NCI-H1092 treated with DMSO at 0.1 percent for 48 hours (cell line): ENCODE data around the gene PDZD2.
"Not testable (repeated sequence)": the region's sequence is repeated elsewhere in the genome, so short reads cannot be mapped to it uniquely, and the experiment has no call there.

Experiments
- DNase-seq: peaks from one replicate; lab custom pipeline; 2025; lab: John Stamatoyannopoulos, UW

Gene PDZD2

DNA sequence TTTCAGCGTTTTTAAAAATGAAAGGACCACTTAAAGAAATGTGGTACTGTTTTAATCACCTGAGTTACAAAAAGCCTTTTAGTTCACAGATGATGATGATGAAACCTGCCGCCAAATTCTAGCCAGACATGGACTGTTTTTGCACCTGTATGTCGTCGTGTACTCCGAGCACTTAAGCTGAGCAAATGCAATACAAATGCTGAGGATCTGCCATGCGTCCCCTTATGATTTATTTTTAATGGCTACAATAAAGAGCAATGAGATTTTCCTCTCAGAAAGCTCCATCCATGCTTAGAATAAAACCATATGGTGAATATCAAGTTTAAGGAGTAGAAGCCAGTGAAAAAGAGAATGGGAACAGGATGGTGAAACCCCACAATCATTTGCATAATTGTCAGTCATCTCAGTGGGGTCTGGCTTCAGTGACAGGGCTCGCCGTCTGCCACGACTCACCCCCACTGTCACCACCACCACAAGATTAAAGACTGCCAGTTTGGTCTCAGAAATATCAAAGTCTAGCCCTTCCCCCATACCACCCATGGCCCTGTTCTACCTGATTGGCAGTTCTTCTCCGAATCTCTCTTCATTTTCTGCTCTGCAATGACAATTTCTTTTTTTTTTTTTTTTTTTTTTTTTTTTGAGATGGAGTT, 375.3 kb downstream of the PDZD2 start:
- no peak for DNase-seq

DNA sequence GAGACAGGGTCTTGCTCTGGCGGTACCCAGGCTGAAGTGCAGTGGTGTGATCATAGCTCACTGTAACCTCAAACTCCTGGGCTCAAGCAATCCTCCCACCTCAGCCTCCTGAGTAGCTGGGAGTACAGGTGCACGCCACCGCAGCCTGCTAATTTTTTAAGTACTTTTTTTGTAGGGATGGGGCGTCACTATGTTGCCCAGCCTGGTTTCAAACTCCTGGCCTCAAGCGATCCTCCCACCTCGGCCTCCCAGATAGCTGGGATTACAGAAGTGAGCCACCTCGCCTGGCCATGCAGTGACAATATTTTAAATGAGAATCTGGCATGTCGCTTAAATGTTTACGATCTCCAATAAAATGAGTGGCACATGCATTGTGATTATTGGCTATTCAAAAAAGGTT, 376.3 kb downstream of the PDZD2 start:
- DNase-seq = not testable (repeated sequence)

DNA sequence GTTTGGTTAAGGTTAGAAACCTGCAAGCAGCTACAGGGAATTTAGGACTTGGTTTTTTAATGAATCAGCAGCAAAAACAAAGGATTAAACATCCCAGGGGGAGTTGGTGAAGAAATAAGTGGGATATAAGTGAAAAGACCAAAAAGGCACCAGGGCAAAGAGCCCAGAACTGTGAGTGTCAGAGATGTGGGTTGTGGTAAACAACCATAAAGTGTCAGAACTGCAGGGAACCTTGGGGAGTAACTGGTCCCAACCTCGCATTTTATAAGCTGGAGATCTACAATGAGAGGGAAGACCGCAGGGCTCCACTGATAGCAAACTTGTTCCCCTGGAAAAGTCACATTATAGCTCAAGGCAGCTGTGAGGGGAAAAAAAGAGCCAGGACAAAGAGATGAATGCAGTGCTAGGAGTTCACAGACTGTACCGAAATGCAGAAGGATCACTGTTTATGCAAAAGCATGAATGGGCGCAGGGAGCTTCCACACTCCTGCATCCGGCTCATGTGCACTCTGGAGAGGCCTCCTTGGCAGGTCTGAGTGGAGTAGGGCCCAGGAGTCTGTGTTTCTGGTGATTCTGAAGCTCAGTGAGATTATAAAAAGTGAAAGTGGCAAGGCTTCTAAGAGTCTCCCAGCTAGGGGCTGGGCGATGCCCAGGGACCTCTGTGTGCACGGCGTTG, 378.9 kb downstream of the PDZD2 start:
- DNase-seq = no peak

DNA sequence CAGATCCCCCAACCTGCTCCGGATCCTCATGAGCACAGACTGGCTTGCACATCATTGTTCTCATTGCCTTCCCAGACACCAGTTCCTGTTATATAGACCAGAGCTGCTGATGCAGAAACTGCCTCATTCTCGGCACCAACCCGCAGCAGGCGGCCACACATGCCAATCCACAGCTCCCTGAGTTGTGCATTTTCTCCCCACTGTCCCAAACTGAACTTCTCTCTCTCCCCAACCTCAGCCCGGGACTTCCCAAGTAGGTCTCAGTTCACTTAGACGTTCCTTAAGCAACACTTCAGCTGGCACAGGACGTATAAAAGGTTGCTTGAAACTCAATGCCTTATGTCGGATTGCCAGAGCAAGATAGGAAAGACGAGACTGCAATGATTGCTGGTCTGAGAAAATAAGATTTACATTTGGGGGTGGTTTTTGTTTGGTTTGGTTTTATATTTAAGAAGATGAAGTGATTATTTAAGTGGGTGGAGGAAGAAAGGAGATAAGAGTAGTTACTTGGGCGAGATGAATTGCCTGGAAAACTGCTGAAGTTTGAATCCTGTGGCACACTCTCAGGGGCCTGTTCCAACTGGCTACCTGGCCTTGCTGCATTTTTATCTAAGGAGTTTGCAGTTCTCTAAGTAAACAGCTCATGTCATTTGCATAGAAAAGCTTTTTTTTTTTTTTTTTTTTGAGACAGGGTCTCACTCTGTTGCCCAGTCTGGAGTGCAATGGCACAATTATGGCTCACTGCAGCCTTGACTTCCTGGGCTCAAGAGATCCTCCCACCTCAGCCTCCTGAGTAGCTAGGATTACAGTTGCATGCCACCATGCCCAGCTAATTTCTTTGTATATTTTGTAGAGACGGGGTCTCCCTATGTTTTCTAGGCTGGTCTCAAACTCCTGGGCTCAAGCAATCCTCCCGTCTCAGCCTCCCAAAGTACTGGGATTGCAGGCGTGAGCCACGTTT, 379.8 kb downstream of the PDZD2 start:
- DNase-seq = no peak

DNA sequence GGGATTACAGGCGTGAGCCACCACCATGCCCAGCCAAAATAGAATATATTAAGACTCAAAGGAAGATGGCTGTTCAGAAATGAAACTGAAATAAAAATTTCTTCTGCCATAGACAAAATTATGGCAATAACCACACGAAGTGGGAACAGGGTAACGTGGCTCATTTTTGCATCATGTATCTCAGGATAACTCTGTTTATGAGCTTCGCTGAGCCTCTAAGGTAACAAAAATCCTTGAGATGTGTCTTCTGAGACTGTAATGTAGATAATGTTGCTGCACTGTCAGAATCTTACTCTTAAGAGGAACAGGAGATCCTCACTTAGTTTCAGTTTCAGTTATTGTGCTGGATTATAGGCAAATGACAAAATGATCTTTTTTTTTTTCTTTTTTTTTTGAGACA, 381.3 kb downstream of the PDZD2 start:
- DNase-seq = no peak

DNA sequence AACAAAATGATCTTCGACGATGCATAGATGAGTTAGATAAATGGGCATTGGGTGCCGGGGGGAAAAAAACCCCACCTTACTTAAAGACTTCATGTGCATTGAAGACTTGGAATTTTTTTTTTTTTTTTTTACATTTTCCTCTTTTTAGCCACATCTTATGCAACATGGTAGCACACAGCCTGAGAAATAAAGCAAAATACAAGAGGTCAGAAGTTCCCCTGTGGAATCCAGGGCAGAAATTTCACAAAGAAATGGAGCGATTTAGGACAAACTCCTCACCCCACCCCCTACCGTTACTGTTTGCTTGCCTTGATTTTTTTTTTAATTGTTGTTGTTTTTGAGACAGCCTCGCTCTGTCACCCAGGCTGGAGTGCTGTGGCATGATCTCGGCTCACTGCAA, 382.0 kb downstream of the PDZD2 start:
- DNase-seq = no peak

DNA sequence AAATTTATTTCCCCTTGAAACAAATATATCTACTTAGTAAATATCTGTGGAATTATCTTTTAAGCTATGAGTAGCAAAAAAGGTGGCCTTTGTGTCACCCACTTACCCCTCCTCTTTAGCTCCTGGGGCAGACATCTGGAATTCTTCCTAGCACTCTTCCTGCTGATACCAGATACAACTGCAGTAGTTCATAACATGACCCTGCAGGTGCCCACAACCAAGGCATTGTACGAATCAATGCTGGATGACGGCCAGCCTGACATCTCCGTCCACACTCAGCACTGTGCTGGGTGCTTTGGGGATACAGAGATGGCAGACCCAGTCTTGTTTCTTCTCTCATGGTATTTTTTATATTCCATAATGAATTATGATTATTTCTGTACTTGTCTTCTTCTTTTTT, 382.8 kb downstream of the PDZD2 start:
- no peak for DNase-seq

DNA sequence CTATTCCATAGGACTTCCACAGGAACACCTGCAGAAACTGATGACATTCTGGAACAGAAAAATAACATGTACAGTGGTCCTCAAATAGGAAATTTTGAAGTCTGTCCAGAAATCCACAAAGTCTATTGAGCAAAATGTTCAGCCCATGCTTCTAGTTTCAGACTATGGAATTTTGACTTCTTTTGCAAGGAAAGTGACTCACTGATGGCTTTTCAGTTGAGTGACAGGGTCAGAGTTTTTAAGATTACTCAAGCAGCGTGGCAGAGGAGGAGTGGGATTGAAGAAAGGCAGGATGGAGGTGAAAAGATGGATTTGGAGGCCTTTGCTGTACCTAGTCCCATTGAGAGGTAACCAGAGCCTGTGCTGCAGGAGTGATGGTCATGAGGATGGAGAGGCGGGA, 383.7 kb downstream of the PDZD2 start:
- DNase-seq = no peak

DNA sequence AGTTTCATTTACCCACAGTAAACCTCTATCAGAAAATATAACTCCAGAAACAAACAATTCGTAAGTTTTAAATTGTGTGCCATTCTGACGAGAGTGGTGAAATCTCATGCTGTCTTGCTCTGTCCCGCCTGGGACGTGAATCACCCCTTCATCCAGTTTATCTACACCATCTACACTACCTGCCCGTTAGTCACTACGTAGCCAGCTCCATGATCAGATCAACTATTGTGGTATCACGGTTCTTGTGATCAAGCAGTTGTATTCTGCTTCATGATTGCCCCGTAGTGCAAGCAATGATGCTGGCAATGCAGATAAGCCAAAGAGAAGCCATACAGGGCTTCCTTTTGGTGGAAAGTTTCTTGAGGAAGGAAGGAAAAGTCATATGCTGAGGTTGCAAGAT, 384.9 kb downstream of the PDZD2 start:
- DNase-seq = no peak

DNA sequence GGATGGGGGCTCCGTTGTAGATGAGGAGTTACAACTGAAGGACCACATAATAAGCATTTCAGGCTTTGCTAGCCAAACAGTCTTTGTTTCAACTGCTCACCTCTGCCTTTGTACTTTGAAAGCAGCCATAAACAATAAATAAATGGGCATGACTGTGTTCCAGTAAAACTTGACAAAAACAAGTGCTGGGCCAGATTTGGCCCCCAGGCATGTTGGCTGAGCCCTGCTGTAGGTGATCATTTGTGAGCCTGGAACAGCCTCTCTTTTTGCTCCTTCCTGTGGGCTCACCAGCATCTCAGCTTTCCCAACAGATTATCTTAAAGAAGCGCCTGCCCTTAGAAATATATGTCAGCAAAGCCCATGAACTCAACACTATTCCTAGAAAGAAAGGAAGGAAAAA, 385.8 kb downstream of the PDZD2 start:
- no peak for DNase-seq

DNA sequence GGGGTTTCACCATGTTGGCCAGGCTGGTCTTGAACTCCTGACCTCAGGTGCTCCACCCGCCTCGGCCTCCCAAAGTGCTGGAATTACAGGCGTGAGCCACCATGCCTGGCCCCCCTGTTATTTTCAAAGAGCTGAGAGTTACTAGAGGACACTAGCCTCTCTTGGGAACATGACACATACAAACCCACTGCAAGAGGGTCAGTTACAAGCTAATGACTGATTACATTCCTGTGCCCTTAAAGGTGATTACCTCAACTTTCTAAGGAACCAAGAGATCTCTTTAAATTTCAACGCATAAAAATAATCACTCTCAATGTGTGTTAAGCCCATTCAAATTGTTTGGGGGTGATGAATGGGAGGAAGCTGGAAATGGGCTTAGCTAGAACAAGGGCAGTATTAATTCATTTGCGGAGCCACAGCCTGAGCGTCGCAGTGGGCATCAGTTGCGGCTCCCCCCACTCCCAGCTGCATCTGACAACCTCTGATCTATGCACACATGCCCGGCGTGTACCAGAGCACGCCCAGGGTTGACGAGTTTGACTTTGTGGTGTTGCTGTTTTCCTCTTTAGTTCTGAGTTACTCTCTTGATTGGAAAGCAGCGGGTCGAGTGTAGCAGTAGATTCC, 388.3 kb downstream of the PDZD2 start:
- DNase-seq = no peak

DNA sequence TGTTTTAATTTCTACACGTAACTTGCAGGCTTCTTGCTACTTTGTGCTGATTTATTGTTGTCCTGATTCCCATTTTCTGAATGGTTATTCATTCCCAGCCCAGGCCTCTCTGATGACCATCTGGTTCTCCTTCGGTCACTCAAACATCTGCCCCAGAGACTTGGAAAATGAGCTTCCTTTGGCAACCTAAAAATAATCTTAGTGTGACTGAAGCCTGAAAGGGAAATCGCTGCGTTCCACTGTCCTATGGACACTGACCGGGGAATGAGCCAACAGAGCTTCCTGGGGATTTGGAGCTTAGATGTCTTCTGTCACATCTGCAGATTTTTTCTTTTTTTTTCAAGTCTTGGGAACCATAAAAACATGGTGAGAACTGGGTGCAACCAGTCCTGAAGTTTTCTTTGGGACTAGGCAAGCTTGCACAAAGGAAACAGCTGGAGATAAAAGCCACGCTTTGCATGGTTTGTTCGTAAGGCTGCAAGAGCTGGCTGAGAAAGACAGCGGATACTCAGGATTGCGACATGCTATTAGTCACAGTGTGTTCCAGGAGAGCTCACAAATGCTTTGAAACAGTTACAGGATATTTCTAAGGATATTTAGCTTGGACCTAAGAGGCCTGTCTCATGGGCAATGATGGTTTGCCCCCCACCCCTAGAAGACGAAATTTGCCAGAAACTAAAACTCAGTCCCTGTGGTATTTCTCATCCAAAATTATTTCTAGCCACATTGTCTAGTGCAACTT, 389.0 kb downstream of the PDZD2 start:
- DNase-seq = no peak

DNA sequence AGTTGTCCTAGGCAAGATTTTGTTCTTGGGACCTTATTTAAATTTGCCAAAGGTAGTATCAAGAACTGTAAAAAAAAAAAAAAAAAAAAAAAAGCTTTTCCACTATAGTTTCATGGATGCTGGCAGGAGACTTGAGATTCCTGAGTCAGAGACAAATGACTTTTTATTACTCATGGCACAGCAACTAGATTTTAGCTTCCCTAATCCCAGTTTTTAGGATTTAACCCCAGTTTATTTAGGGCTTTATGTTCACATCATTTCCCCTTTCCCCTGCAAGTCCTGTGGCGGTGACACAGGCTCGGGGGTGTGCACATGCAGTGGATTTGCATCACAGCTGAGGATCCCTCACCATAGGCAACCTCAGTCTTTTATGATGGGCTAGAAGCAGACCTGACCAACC, 390.3 kb downstream of the PDZD2 start:
- no peak for DNase-seq

DNA sequence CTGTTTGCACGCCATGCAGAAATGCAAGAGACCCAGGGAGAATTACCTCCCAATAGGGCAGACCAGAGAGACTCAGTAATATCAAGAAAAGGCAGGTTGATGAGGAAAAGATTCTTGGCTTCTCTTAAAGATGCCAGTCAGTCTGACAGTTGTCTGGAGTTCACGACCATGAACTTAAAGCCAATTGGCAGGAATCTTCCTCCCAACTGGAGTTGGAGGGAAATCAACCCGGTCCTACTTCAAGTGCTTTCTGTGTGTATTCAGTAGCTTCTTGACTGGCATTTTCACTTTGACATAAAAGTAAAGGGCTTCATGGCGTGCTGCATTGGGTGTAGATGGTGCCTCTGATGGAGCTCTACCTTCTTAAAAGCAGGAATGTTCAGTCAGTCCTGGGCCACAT, 390.9 kb downstream of the PDZD2 start:
- DNase-seq = no peak

DNA sequence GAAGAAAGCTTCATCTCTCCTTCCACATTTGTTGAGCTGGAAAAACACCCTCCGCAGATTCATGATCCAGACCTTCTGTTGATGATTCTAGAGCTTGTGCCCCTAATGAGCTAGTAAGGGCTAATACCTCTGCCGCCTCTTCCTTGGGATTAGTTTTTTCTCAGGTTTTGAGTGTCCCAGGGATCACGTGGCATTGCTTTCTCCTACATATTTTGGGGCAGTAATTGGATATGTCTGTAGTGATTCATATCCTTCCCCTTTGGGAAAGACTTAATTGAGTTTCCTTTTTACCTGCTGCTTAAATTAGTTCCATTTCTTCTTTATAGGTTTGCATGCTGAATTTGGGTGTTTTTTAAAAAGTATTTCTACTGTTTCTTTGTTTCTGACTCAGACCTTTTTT, 391.3 kb downstream of the PDZD2 start:
- no peak for DNase-seq

DNA sequence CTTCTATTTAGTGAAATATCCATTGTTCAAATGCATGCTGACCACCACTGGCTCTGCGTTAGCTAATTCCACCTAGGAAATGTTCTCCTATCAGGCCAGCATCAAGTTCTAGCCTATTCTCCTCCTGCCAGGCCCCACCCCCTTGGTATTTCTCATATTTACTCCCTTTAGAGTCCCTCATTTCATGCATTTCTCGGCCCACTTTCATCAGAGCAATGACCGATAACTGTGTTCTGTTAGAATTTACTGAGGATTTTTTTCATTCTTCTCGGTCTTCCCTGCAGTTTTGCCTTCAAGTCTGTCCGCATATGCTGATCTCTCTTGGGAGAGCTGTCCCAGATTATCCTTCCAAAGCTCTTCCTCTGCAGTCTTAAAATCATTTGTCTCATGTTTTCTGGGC, 391.8 kb downstream of the PDZD2 start:
- no peak for DNase-seq

DNA sequence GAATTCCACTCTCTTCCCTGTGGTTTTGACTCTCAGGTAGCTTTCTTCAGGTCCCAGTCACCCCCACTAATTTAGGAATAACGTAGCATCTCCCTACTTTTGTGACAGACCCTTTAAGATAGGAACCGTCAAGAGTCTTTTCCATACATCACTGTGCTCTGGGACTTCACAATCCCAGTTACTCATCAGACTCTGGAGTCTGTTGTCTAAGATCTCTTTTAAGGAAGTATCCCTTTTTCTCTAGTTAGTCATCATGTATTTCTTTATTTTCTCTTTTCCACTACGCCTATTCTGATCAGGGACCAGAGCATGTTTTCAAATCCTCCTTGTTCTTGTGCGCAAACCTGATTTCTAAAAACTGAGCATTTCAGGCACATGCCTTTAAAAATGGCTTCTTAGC, 392.2 kb downstream of the PDZD2 start:
- DNase-seq = no peak

DNA sequence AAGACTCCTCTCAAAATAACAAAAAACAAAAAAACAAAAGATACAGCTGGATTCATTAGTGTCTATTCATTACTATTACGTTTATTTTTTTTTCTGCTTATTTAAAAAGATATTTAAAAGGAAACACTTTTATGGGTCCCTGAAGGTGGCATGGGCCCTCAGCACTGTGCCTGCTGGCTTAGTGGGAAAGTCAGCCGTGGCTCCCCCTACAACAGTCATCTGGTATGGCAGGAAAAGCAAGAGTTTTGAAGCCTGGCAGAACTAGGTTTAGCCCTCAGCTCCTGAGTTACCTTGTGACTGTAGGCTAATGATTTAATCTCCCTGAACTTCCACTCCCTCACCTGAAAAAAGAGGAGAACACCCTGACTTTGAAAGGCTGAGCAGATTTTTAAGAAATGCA, 399.6 kb downstream of the PDZD2 start:
- DNase-seq = no peak

DNA sequence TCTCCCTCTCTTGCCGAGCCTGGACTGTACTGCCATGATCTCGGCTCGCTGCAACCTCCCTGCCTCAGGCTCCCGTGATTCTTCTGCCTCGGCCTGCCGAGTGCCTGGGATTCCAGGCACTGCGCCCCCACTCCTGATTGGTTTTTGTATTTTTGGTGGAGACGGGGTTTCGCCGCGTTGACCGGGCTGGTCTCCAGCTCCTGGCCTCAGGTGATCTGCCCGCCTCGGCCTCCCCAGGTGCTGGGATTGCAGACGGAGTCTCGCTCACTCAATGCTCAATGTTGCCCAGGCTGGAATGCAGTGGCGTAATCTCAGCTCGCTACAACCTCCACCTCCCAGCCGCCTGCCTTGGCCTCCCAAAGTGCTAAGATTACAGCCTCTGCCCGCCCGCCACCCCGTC, 400.2 kb downstream of the PDZD2 start:
- DNase-seq = not testable (repeated sequence)

DNA sequence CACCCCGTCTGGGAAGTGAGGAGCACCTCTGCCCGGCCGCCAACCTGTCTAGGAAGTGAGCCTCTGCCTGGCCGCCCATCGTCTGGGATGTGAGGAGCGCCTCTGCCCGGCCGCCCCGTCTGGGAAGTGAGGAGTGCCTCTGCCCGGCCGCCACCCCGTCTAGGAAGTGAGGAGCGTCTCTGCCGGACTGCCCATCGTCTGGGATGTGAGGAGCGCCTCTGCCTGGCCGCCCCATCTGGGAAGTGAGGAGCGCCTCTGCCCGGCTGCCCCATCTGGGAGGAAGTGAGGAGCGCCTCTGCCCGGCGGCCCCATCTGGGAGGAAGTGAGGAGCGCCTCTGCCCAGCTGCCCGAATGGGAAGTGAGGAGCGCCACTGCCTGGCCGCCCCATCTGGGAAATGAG, 400.7 kb downstream of the PDZD2 start:
- not testable (repeated sequence) for DNase-seq

DNA sequence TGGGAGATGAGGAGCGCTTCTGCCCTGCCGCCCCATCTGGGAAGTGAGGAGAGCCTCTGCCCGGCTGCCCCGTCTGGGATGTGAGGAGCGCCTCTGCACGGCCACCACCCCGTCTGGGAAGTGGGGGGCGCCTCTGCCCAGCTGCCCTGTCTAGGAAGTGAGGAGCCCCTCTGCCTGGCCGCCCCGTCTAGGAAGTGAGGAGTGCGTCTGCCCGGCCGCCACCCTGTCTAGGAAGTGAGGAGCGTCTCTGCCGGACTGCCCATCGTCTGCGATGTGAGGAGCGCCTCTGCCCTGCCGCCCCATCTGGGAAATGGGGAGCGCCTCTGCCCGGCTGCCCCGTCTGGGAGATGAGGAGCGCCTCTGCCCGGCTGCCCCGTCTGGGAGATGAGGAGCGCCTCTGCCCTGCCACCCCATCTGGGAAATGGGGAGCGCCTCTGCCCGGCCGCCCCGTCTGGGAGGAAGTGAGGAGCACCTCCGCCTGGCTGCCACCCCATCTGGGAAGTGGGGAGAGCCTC, 401.3 kb downstream of the PDZD2 start:
- DNase-seq = not testable (repeated sequence)

DNA sequence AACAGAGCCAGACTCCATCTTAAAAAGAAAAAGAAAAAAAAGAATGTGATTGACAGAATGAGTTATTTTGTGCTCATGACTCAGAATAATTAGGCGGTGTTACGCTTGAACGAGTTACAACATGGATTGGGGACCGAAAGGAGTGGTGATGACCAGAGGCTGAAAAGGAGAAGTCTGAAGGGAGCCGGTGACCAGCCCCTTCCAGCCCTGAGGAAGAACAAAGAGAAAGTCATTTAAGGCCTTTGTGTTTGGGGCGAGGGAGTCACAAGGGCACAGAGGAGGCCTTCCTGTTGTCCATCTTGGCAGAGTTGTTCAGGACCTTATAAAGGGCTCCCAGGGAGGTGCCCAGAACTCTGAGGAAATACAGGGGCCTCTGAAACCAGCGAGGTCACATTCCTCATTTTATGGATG, 403.6 kb downstream of the PDZD2 start:
- no peak for DNase-seq
